Prostate gland (tissue), 2 donors: ENCODE results near the gene CDC42. TPM values are rescaled to one million over a fixed set of nuclear protein-coding genes. Genes with fewer than 3 reads are reported as not detected.

Experiments used
- DNase-seq: peaks from one replicate; pipeline ENCODE4 v3.0.0-alpha.2; 2019; ENCODE audit warnings: low spot score
- H3K27ac ChIP-seq, 2 donors: fragments of 200-600 bp; sonication (generic); 2 replicates each; pipeline ENCODE4 v1.5.1; 2017 to 2019
- H3K27me3 ChIP-seq: fragments of 200-600 bp; sonication (generic); replicated peaks from 2 replicates; pipeline ENCODE4 v1.5.1; 2019; ENCODE audit not compliant: insufficient read depth
- H3K36me3 ChIP-seq, 2 donors: fragments of 200-600 bp; sonication (generic); 1 replicate in 1 of 2; 2 replicates in 1 of 2; pipeline versions ENCODE4 v1.5.1 to v1.8.1; 2017 to 2019
- H3K4me1 ChIP-seq: fragments of 200-600 bp; sonication (generic); replicated peaks from 2 replicates; pipeline ENCODE4 v1.5.1; 2019
- H3K4me3 ChIP-seq, 2 donors: fragments of 200-600 bp; sonication (generic); 2 replicates each; pipeline ENCODE4 v1.5.1; 2017 to 2019
- H3K9me3 ChIP-seq: fragments of 200-600 bp; sonication (generic); 2 replicates; pipeline ENCODE4 v1.5.1; 2017
- CTCF ChIP-seq, 4 experiments: fragments of 200-600 bp in 2 of 4; fragments of 450-650 bp in 2 of 4; sonication (generic) in 2 of 4; IDR thresholded peaks; 1 replicate in 3 of 4; 2 replicates in 1 of 4; pipeline ENCODE4 v1.5.1; 2016 to 2019; ENCODE audit warnings: antibody characterized with exemption in 4 of 4, mild to moderate bottlenecking in 2 of 4, moderate library complexity in 2 of 4
- POLR2A ChIP-seq: fragments of 450-650 bp; IDR thresholded peaks from one replicate; pipeline ENCODE4 v1.6.1; 2016; ENCODE audit warnings: antibody characterized with exemption, mild to moderate bottlenecking
- POLR2AphosphoS5 ChIP-seq: sonication (generic); formaldehyde crosslinking; IDR thresholded peaks from one replicate; pipeline ENCODE4 v1.6.1; 2017; ENCODE audit warnings: antibody characterized with exemption
- WGBS: methylation state at CpG from one replicate; pipeline ENCODE4 v1.1.5; 2018; 5-methylcytosine and 5-hydroxymethylcytosine counted together
- intact Hi-C: fragments of 100-400 bp; cut with DNase I; formaldehyde crosslinking; loops from one replicate; pipeline ENCODE4 v1.14.2; 2022
- total RNA-seq, 2 donors: library from RNA; depleted of rRNA; stranded (reverse); fragments of >200 nt; gene quantifications; one replicate each; pipeline ENCODE4 v1.1.0, GENCODE V29; 2016

CDC42 gene
- total RNA-seq, 2 donors from 2014 or later = 164 to 182 TPM

GRCh38 chr1:22104094-22104493 is 51.6 kb downstream of the CDC42 start:
- WGBS = 81% methylated on average over 6 of the region's 6 CpGs
- Histone ChIP-seq H3K9me3 (no peaks in the 10 kb centered on the region), H3K4me3 (no peak overlapping the region), H3K27ac (no peak overlapping the region), H3K27me3 (no peaks in the 10 kb centered on the region), H3K36me3 (no peaks in the 10 kb centered on the region), H3K4me1 (no peaks in the 10 kb centered on the region)
- intact Hi-C loops = loop anchor here (10.0 kb wide), 1 partner anchor 541 kb away; the partner anchor contains the start of gene C1QC
- TF ChIP-seq CTCF (IDR thresholded peaks at IDR 0.05) (no peak), POLR2A (no peak)
- DNase-seq = no peak

GRCh38 chr1:22104865-22105437 is 52.4 kb downstream of the CDC42 start:
- H3K9me3 ChIP-seq = no peaks in the 10 kb centered on the region
- H3K4me3 ChIP-seq = no peak overlapping the region
- H3K36me3 ChIP-seq = no peaks in the 10 kb centered on the region
- H3K4me1 ChIP-seq = no peaks in the 10 kb centered on the region
- TF ChIP-seq POLR2A (no peak), POLR2AphosphoS5 (no peak), CTCF (IDR thresholded peaks at IDR 0.05) (no peak)
- H3K27ac ChIP-seq = no peak overlapping the region
- DNase-seq = no peak
- intact Hi-C loops = loop anchor here (5.0 to 10.0 kb wide), 2 partner anchors 172 to 540 kb away; partner anchors contain the start of gene C1QC
- 93% methylated on average over 6 of the region's 6 CpGs for WGBS
- H3K27me3 ChIP-seq = no peaks in the 10 kb centered on the region

GRCh38 chr1:22105611-22106207 is 53.2 kb downstream of the CDC42 start:
- TF ChIP-seq CTCF (IDR thresholded peaks at IDR 0.05) (peak; percentile 38 to 88 (median 88)), POLR2AphosphoS5 (peak; percentile 59), POLR2A (peak; percentile 6)
- Histone ChIP-seq H3K27ac (no peak overlapping the region), H3K27me3 (no peaks in the 10 kb centered on the region), H3K4me3 (no peak overlapping the region), H3K9me3 (no peaks in the 10 kb centered on the region), H3K36me3 (no peaks in the 10 kb centered on the region), H3K4me1 (no peaks in the 10 kb centered on the region)
- 52% methylated on average over 5 of the region's 5 CpGs for WGBS
- intact Hi-C loops = loop anchor here (5.0 to 10.0 kb wide), 2 partner anchors 172 to 539 kb away; partner anchors contain the start of gene C1QC
- peak; percentile 47 for DNase-seq

- Histone ChIP-seq H3K9me3 (no peaks in the 10 kb centered on the region), H3K27ac (no peak overlapping the region), H3K36me3 (no peaks in the 10 kb centered on the region), H3K4me1 (no peaks in the 10 kb centered on the region), H3K4me3 (no peak overlapping the region), H3K27me3 (no peaks in the 10 kb centered on the region)
- intact Hi-C loops = loop anchor here (5.0 to 10.0 kb wide), 2 partner anchors 170 to 538 kb away; partner anchors contain the start of gene C1QC
- TF ChIP-seq POLR2A (no peak), CTCF (IDR thresholded peaks at IDR 0.05) (no peak), POLR2AphosphoS5 (no peak)
- WGBS = 85% methylated on average over 5 of the region's 5 CpGs
- no peak for DNase-seq
Observed at GRCh38 chr1:22107126-22107525, 54.6 kb downstream of the CDC42 start.
